Mammary epithelial cell (primary cell): Measurements from ENCODE around the gene SIAH3.

Experiments used
- EZH2 ChIP-seq: IDR thresholded peaks from 2 replicates; pipeline ENCODE4 v1.6.1; 2012; ENCODE audit warnings: low read length, inconsistent platforms, borderline replicate concordance
- TF ChIP-seq, protein P1 (sequence below), 2 donors: IDR thresholded peaks in 1 of 2; conservative IDR thresholded peaks in 1 of 2; 2 replicates each; pipeline ENCODE4 v1.5.1; 2011 to 2012; ENCODE audit warnings: inconsistent platforms in 2 of 2, low read length in 2 of 2, mild to moderate bottlenecking in 2 of 2, control low read depth in 1 of 2, low read depth in 1 of 2; ENCODE audit not compliant: insufficient read depth in 1 of 2; ENCODE audit errors: extremely low read depth in 1 of 2

DNA sequence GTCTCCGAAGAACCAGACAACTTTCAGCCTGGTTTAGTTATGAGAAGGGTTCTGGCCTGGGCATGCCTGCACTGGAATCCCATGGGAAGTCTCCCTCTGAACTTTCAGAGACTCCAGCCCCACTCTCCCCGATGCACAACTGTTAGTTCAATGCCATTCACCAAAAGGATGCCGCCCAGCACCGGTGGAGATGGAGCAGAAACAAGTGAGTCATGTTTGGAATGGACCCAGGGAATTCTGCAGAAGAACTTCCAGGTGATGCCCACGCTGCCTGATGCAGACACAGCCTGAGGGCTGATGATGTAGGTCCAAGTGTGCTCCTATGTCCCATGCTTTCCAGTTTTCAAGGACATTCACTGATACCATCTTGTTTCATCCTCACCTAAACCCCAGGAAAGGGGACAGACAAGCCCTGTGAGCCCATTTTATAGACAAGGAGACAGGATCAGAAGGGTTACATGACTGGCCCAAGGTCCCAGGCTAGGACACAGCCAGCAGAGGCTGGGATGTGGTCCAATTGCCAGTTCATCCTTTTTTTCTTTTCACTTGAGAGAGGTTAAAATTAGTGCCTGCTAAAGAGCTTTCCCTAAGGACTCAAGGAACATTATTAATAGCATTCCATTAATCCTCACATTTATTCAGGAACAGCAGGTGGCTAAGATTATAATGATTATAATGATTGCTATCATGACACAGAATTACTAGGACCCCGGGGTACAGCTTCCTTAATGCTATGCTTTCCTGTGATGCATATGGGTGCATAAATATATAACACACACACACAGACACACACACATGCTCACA is 39.5 kb downstream of the SIAH3 start:
- TF ChIP-seq, protein P1, sequence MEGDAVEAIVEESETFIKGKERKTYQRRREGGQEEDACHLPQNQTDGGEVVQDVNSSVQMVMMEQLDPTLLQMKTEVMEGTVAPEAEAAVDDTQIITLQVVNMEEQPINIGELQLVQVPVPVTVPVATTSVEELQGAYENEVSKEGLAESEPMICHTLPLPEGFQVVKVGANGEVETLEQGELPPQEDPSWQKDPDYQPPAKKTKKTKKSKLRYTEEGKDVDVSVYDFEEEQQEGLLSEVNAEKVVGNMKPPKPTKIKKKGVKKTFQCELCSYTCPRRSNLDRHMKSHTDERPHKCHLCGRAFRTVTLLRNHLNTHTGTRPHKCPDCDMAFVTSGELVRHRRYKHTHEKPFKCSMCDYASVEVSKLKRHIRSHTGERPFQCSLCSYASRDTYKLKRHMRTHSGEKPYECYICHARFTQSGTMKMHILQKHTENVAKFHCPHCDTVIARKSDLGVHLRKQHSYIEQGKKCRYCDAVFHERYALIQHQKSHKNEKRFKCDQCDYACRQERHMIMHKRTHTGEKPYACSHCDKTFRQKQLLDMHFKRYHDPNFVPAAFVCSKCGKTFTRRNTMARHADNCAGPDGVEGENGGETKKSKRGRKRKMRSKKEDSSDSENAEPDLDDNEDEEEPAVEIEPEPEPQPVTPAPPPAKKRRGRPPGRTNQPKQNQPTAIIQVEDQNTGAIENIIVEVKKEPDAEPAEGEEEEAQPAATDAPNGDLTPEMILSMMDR (conservative IDR thresholded peaks at IDR 0.05 in 1 of 2, IDR thresholded peaks at IDR 0.05 in 1 of 2; ENCODE audit: extremely low read depth in 1 of 2, insufficient read depth in 1 of 2, low read depth in 1 of 2, low read length in 2 of 2) = no peak
- TF ChIP-seq EZH2 = no peak
